ENCODE measurements around the gene C14orf180.

Gene C14orf180

GRCh38 chr14:104579507-104579906 is at the start of gene C14orf180:
TSS of gene C14orf180 (plus strand) at chr14:104579764. CDS start at chr14:104586431, 6,667 bp downstream.
- DNase-seq: no peak

- DNase-seq: no peak
These were observed 48.9 kb upstream of the C14orf180 start for GRCh38 chr14:104530646-104531045.

GRCh38 chr14:104531421-104532190 is 48.0 kb upstream of the C14orf180 start:
- DNase-seq: no peak

- DNase-seq: no peak
These were observed 47.4 kb upstream of the C14orf180 start for GRCh38 chr14:104532191-104532555.

- DNase-seq: no peak
These were observed 45.5 kb upstream of the C14orf180 start for GRCh38 chr14:104534036-104534435.

- DNase-seq: no peak
These were observed 42.5 kb upstream of the C14orf180 start for GRCh38 chr14:104536942-104537612.

- DNase-seq: no peak
These were observed 42.0 kb upstream of the C14orf180 start for GRCh38 chr14:104537613-104537988.

- DNase-seq: no peak
These were observed 37.6 kb upstream of the C14orf180 start for GRCh38 chr14:104541905-104542465.

- DNase-seq: no peak
These were observed 36.4 kb upstream of the C14orf180 start for GRCh38 chr14:104542871-104543830.

GRCh38 chr14:104544362-104544961 is 35.1 kb upstream of the C14orf180 start:
- no peak for DNase-seq

- no peak for DNase-seq
These were observed 34.2 kb upstream of the C14orf180 start for GRCh38 chr14:104545151-104545941.

GRCh38 chr14:104545942-104546501 is 33.5 kb upstream of the C14orf180 start:
- DNase-seq: no peak

- DNase-seq: no peak
These were observed 32.8 kb upstream of the C14orf180 start for GRCh38 chr14:104546591-104547309.

- no peak for DNase-seq
These were observed 32.1 kb upstream of the C14orf180 start for GRCh38 chr14:104547310-104547997.

- no peak for DNase-seq
These were observed 31.4 kb upstream of the C14orf180 start for GRCh38 chr14:104547998-104548700.

GRCh38 chr14:104548802-104549535 is 30.6 kb upstream of the C14orf180 start:
- no peak for DNase-seq

- no peak for DNase-seq
These were observed 29.8 kb upstream of the C14orf180 start for GRCh38 chr14:104549536-104550339.

Measured in CD4-positive, alpha-beta T cell treated with Interleukin-21 for 1 hour (primary cell).